Activated effector memory CD4-positive, alpha-beta T cell treated with Interleukin-2 at 50 U/mL for 16 hours (primary cell): Measurements from ENCODE around the gene PAQR8.
"Not testable (repeated sequence)": the region's sequence is repeated elsewhere in the genome, so short reads cannot be mapped to it uniquely, and the experiment has no call there.

Source experiments
- DNase-seq: peaks from one replicate; pipeline ENCODE4 v3.0.0-alpha.2; 2020

The PAQR8 gene

GRCh38 chr6:52381249-52381648 lies 19.3 kb downstream of the PAQR8 start:
- no peak for DNase-seq

- no peak for DNase-seq
Measured at GRCh38 chr6:52384145-52384766, 22.3 kb downstream of the PAQR8 start.

GRCh38 chr6:52385074-52385473 lies 23.1 kb downstream of the PAQR8 start:
- no peak for DNase-seq

- not testable (repeated sequence) for DNase-seq
Measured at GRCh38 chr6:52388119-52388518, 26.2 kb downstream of the PAQR8 start.

GRCh38 chr6:52388790-52389189 lies 26.8 kb downstream of the PAQR8 start:
- no peak for DNase-seq

GRCh38 chr6:52389264-52389625 lies 27.3 kb downstream of the PAQR8 start:
- no peak for DNase-seq

- peak; percentile 43 for DNase-seq
Measured at GRCh38 chr6:52389626-52390360, 27.8 kb downstream of the PAQR8 start.

- peak; percentile 40 for DNase-seq
Measured at GRCh38 chr6:52390361-52390727, 28.4 kb downstream of the PAQR8 start.

- DNase-seq: no peak
Measured at GRCh38 chr6:52391599-52391998, 29.6 kb downstream of the PAQR8 start.

- DNase-seq: no peak
Measured at GRCh38 chr6:52392944-52393343, 31.0 kb downstream of the PAQR8 start.

GRCh38 chr6:52393780-52394179 lies 31.8 kb downstream of the PAQR8 start:
- DNase-seq: no peak

GRCh38 chr6:52394251-52394666 lies 32.3 kb downstream of the PAQR8 start:
- DNase-seq: no peak

GRCh38 chr6:52395969-52396368 lies 34.0 kb downstream of the PAQR8 start:
- no peak for DNase-seq

GRCh38 chr6:52399511-52400312 lies 37.8 kb downstream of the PAQR8 start:
- DNase-seq: no peak

GRCh38 chr6:52400313-52401041 lies 38.5 kb downstream of the PAQR8 start:
- DNase-seq: no peak

GRCh38 chr6:52403086-52403485 lies 41.1 kb downstream of the PAQR8 start:
- DNase-seq: no peak

GRCh38 chr6:52403627-52404026 lies 41.7 kb downstream of the PAQR8 start:
- DNase-seq: no peak

GRCh38 chr6:52405243-52405642 lies 43.3 kb downstream of the PAQR8 start:
- no peak for DNase-seq

GRCh38 chr6:52407467-52407866 lies 45.5 kb downstream of the PAQR8 start:
- no peak for DNase-seq

GRCh38 chr6:52409499-52409898 lies 47.5 kb downstream of the PAQR8 start:
- DNase-seq: no peak

GRCh38 chr6:52410979-52411378 lies 49.0 kb downstream of the PAQR8 start:
- DNase-seq: no peak

- DNase-seq: no peak
Measured at GRCh38 chr6:52411911-52412310, 50.0 kb downstream of the PAQR8 start.

GRCh38 chr6:52415333-52415732 lies 53.4 kb downstream of the PAQR8 start:
- DNase-seq: no peak
